ENCODE measurements around the gene DCP1A. TPM values are rescaled to one million over a fixed set of nuclear protein-coding genes. Genes with fewer than 3 reads are reported as not detected.
"Not testable (repeated sequence)": the region's sequence is repeated elsewhere in the genome, so short reads cannot be mapped to it uniquely, and the experiment has no call there.

DCP1A gene
- 44.0 and 44.3 TPM in 2 replicates for total RNA-seq

DNA sequence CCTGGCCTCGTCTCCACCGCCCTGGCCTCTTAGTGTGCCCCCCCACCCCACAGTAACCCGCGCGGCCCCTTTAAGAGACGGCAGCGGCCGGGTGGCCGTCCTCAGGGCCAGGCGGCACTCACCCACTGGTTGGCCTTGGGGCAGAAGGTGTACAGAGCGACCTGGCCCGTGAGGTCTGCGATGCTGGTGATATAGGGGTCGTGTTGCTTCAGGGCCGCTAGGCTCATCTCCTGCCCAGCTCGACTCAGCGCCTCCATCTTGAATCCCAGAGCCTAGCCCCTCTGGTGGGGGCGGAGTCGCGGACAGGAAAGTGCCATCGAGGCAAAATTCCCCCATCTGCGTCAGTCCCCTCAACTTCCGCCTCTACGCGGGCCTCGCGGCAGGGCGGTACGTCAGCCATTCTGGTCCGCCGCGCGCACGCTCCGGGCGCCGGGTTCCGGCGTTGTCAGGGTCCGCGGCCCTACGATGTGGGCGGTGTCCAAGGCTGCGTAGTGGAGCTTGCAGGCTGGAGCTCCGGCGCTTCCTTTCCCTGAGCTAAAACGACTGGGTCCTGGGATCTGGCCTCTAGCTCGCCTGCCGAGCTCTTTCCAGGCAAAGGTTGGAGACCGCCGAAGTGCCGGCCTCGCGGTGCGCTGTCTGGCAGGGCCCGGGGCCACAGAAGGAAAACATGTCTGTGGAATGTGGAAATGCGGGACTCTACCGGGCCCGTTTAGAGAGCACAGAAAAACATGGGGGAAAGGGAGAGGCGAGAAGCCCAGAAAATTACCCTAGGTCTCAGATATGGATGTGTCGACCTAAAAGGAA, at the start of gene DCP1A:
DCP1A (minus strand) TSS at position 283 of the 804 bp plus-strand sequence; CDS start at position 257, 26 bp downstream.
- intact Hi-C loops (cut with micrococcal nuclease): loop anchor here (2.0 to 5.0 kb wide), 3 partner anchors 90 to 543 kb away; partner anchors contain the start of genes SELENOK and TKT

DNA sequence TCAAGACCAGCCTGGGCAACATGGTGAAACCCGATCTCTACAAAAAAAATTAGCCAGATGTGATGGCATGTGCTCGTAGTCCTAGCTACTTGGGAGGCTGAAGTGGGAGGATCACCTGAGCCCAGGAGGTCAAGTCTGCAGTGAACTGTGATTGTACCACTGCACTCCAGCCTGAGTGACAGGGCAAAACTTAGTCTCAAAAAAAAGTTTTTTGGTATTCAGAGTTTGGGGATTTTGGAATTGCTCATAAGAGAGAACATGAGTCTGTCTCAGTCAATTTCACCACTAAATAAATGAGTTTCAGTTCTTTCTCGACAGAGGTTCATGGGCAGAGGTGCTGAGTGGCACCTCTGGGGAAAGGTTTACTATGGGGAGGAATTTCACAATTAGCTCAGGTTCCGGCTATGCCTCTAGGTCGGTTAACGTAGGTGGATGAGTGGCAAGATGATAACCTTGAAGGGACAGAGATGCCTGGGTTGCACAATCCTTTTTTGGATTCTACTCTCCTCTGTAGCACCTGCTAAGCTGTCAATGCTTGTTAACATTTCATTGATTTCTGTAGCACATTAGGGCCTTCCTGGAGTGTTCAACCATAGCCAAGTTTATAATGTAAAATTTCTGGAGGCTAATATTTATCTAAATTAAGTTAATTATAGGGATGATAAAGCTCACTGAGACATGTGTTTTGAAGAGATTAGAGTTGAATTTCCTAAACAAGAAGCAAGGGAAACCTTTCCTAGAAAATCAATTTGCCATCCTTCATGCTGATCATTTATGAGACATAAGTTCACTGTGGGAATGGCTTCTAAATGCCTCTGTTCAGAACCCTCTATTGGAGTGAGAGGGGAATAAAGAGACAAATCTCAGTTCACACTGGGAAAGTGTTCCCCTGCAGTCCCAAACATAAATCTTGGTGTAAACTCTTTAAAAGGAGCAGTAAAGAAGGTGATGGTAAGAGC, 37.4 kb upstream of the DCP1A start:
- no peaks in the 10 kb centered on the region for H3K36me3 Mint-ChIP-seq (ENCODE audit: low read depth)
- no peak overlapping the region for H3K4me3 Mint-ChIP-seq (ENCODE audit: low read depth)
- H3K27ac Mint-ChIP-seq: no peak overlapping the region
- H3K27me3 Mint-ChIP-seq (ENCODE audit: low read depth): peaks cover 23% of the 10 kb centered on the region
- no peaks in the 10 kb centered on the region for H3K4me1 Mint-ChIP-seq (ENCODE audit: low read depth)
- H3K9me3 Mint-ChIP-seq: no peaks in the 10 kb centered on the region
- intact Hi-C loops (cut with micrococcal nuclease): no loop called here
- no peak for DNase-seq (ENCODE audit: low spot score)

More for the DNA sequence above, at the start of gene DCP1A:
- peaks cover 23% of the 10 kb centered on the region for H3K36me3 Mint-ChIP-seq (ENCODE audit: low read depth)
- no peaks in the 10 kb centered on the region for H3K9me3 Mint-ChIP-seq
- peaks cover 35% of the 10 kb centered on the region for H3K4me1 Mint-ChIP-seq (ENCODE audit: low read depth)
- H3K4me3 Mint-ChIP-seq (ENCODE audit: low read depth): peak within 1 kb of the TSS; percentile 98
- H3K27me3 Mint-ChIP-seq (ENCODE audit: low read depth): no peaks in the 10 kb centered on the region
- DNase-seq (ENCODE audit: low spot score): peak; percentile 95
- peak within 1 kb of the TSS; percentile 96 for H3K27ac Mint-ChIP-seq

- Mint-ChIP-seq H3K4me1 (ENCODE audit: low read depth) (no peaks in the 10 kb centered on the region), H3K27me3 (ENCODE audit: low read depth) (peaks cover 24% of the 10 kb centered on the region), H3K9me3 (no peaks in the 10 kb centered on the region), H3K36me3 (ENCODE audit: low read depth) (no peaks in the 10 kb centered on the region), H3K4me3 (ENCODE audit: low read depth) (no peak overlapping the region), H3K27ac (no peak overlapping the region)
- no peak for DNase-seq (ENCODE audit: low spot score)
- intact Hi-C loops (cut with micrococcal nuclease): no loop called here
These were observed 34.8 kb upstream of the DCP1A start for GRCh38 chr3:53382106-53382505.

GRCh38 chr3:53380306-53380705, 33.0 kb upstream of the DCP1A start:
- no peak for DNase-seq (ENCODE audit: low spot score)
- Mint-ChIP-seq H3K9me3 (no peaks in the 10 kb centered on the region), H3K4me3 (ENCODE audit: low read depth) (no peak overlapping the region), H3K4me1 (ENCODE audit: low read depth) (no peaks in the 10 kb centered on the region), H3K27ac (no peak overlapping the region), H3K36me3 (ENCODE audit: low read depth) (no peaks in the 10 kb centered on the region), H3K27me3 (ENCODE audit: low read depth) (peaks cover 20% of the 10 kb centered on the region)
- intact Hi-C loops (cut with micrococcal nuclease): no loop called here

GRCh38 chr3:53379898-53380297, 32.6 kb upstream of the DCP1A start:
- Mint-ChIP-seq H3K9me3 (no peaks in the 10 kb centered on the region), H3K4me1 (ENCODE audit: low read depth) (no peaks in the 10 kb centered on the region), H3K4me3 (ENCODE audit: low read depth) (no peak overlapping the region), H3K36me3 (ENCODE audit: low read depth) (no peaks in the 10 kb centered on the region), H3K27ac (no peak overlapping the region), H3K27me3 (ENCODE audit: low read depth) (peaks cover 18% of the 10 kb centered on the region)
- DNase-seq (ENCODE audit: low spot score): no peak
- intact Hi-C loops (cut with micrococcal nuclease): no loop called here

DNA sequence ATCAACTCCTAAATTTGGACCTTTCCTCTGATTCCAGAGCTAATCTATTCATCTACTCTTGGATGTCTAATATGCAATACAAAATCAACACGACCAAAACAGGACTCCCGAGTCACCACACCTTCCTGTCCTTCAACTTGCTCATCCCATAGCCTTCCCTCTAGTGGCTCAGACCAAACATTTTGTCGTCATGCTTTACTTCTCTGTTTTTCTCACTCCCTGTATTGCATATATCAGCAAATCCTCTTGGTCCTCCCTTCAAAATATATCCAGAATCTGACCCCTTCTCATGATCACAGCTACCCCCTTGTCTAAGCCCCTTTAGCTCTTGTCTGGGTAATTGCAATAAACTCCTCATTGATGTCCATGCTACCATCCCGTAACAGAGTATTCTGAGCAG, 30.5 kb upstream of the DCP1A start:
- intact Hi-C loops (cut with micrococcal nuclease): no loop called here
- Mint-ChIP-seq H3K4me1 (ENCODE audit: low read depth) (no peaks in the 10 kb centered on the region), H3K27me3 (ENCODE audit: low read depth) (peaks cover 11% of the 10 kb centered on the region), H3K36me3 (ENCODE audit: low read depth) (no peaks in the 10 kb centered on the region), H3K4me3 (ENCODE audit: low read depth) (no peak overlapping the region), H3K9me3 (no peaks in the 10 kb centered on the region), H3K27ac (no peak overlapping the region)
- no peak for DNase-seq (ENCODE audit: low spot score)

GRCh38 chr3:53376679-53377078, 29.3 kb upstream of the DCP1A start:
- Mint-ChIP-seq H3K4me3 (ENCODE audit: low read depth) (no peak overlapping the region), H3K27me3 (ENCODE audit: low read depth) (peaks cover 12% of the 10 kb centered on the region), H3K27ac (no peak overlapping the region), H3K9me3 (no peaks in the 10 kb centered on the region), H3K36me3 (ENCODE audit: low read depth) (no peaks in the 10 kb centered on the region), H3K4me1 (ENCODE audit: low read depth) (no peaks in the 10 kb centered on the region)
- no peak for DNase-seq (ENCODE audit: low spot score)
- intact Hi-C loops (cut with micrococcal nuclease): no loop called here

DNA sequence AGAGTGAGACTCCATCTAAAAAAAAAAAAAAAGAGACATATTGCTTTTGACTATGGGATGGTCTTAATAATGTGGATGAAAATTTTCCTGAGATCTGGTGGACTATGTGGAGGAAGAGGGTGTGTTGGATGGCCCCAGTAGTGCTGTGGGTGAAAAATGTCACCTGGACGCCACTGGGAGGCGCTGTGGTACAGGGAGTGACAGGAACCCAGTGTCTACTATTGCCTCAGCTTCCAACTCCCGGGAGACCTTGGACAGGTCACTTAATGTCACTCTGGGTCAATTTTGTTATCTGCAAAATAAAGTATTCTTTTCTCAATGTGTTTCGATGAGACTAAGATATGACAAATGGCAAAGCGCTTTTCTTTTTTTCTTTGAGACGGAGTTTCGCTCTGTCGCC, 27.7 kb upstream of the DCP1A start:
- peak; percentile 32 for DNase-seq (ENCODE audit: low spot score)
- Mint-ChIP-seq H3K9me3 (no peaks in the 10 kb centered on the region), H3K4me1 (ENCODE audit: low read depth) (no peaks in the 10 kb centered on the region), H3K36me3 (ENCODE audit: low read depth) (no peaks in the 10 kb centered on the region), H3K27me3 (ENCODE audit: low read depth) (peaks cover 10% of the 10 kb centered on the region), H3K4me3 (ENCODE audit: low read depth) (no peak overlapping the region), H3K27ac (no peak overlapping the region)
- intact Hi-C loops (cut with micrococcal nuclease): loop anchor here (1.0 kb wide), 1 partner anchor 335 kb away; no protein-coding TSS in a partner anchor

DNA sequence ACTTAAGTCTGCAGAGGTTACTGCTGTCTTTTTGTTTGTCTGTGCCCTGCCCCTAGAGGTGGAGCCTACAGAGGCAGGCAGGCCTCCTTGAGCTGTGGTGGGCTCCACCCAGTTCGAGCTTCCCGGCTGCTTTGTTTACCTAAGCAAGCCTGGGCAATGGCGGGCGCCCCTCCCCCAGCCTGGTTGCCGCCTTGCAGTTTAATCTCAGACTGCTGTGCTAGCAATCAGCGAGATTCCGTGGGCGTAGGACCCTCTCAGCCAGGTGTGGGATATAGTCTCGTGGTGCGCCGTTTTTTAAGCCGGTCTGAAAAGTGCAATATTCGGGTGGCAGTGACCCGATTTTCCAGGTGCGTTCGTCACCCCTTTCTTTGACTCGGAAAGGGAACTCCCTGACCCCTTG, 23.4 kb upstream of the DCP1A start:
- intact Hi-C loops (cut with micrococcal nuclease); H3K27ac Mint-ChIP-seq; H3K27me3 Mint-ChIP-seq (ENCODE audit: low read depth); H3K36me3 Mint-ChIP-seq (ENCODE audit: low read depth); H3K4me3 Mint-ChIP-seq (ENCODE audit: low read depth); DNase-seq (ENCODE audit: low spot score); H3K4me1 Mint-ChIP-seq (ENCODE audit: low read depth); H3K9me3 Mint-ChIP-seq: not testable (repeated sequence)

GRCh38 chr3:53361852-53362251, 14.5 kb upstream of the DCP1A start:
- H3K27ac Mint-ChIP-seq: no peak overlapping the region
- H3K27me3 Mint-ChIP-seq (ENCODE audit: low read depth): peaks cover 20% of the 10 kb centered on the region
- no peak for DNase-seq (ENCODE audit: low spot score)
- no peaks in the 10 kb centered on the region for H3K4me1 Mint-ChIP-seq (ENCODE audit: low read depth)
- no peaks in the 10 kb centered on the region for H3K9me3 Mint-ChIP-seq
- H3K4me3 Mint-ChIP-seq (ENCODE audit: low read depth): no peak overlapping the region
- H3K36me3 Mint-ChIP-seq (ENCODE audit: low read depth): no peaks in the 10 kb centered on the region
- intact Hi-C loops (cut with micrococcal nuclease): no loop called here

DNA sequence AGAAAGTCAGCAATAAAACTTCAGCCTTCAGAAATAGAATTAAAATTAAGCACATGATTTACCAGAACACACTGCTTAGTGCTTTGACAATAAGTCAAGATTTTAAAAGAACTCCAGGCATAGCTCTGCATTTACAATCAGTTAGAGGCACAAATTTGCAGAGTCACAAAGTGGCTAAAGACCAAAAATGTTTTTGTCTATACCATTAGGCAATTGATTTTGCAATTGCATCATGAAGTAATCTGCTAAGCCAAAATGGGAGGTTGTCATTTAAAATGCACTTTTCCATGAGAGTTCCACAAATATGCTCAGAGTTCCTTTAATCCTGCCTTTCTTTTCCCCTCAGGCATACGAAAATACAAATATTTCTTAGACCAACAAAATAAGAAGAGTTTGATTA, 10.1 kb upstream of the DCP1A start:
- intact Hi-C loops (cut with micrococcal nuclease): no loop called here
- Mint-ChIP-seq H3K4me1 (ENCODE audit: low read depth) (peaks cover 5% of the 10 kb centered on the region), H3K27me3 (ENCODE audit: low read depth) (peaks cover 13% of the 10 kb centered on the region), H3K36me3 (ENCODE audit: low read depth) (no peaks in the 10 kb centered on the region), H3K27ac (no peak overlapping the region), H3K4me3 (ENCODE audit: low read depth) (no peak overlapping the region), H3K9me3 (no peaks in the 10 kb centered on the region)
- no peak for DNase-seq (ENCODE audit: low spot score)

GRCh38 chr3:53354945-53355498, 7.7 kb upstream of the DCP1A start:
- Mint-ChIP-seq H3K4me1 (ENCODE audit: low read depth) (peaks cover 11% of the 10 kb centered on the region), H3K36me3 (ENCODE audit: low read depth) (no peaks in the 10 kb centered on the region), H3K27ac (peak overlapping the region; percentile 2), H3K4me3 (ENCODE audit: low read depth) (no peak overlapping the region), H3K9me3 (no peaks in the 10 kb centered on the region), H3K27me3 (ENCODE audit: low read depth) (peaks cover 8% of the 10 kb centered on the region)
- intact Hi-C loops (cut with micrococcal nuclease): loop anchor here (5.0 kb wide), 1 partner anchor 58 kb away; no protein-coding TSS in a partner anchor
- no peak for DNase-seq (ENCODE audit: low spot score)

Data from activated T-helper 2 cell treated with anti-CD3 and anti-CD28 coated beads, Interferon-gamma antibody, Interleukin-2, Interleukin-4, amounts not matched to agents 10 μg/mL and 5 μg/mL and 100 μg/mL, durations not matched to agents 14 hours and 24 hours and 36 hours (primary cell).